D341Med (cell line): ENCODE measurements around the gene KLHL42.
"Not testable (repeated sequence)": the region's sequence is repeated elsewhere in the genome, so short reads cannot be mapped to it uniquely, and the experiment has no call there.

Source experiments
- DNase-seq: peaks from one replicate; pipeline ENCODE4 v3.0.0; 2012; ENCODE audit warnings: low spot score

The KLHL42 gene, protein sequence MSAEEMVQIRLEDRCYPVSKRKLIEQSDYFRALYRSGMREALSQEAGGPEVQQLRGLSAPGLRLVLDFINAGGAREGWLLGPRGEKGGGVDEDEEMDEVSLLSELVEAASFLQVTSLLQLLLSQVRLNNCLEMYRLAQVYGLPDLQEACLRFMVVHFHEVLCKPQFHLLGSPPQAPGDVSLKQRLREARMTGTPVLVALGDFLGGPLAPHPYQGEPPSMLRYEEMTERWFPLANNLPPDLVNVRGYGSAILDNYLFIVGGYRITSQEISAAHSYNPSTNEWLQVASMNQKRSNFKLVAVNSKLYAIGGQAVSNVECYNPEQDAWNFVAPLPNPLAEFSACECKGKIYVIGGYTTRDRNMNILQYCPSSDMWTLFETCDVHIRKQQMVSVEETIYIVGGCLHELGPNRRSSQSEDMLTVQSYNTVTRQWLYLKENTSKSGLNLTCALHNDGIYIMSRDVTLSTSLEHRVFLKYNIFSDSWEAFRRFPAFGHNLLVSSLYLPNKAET

GRCh38 chr12:27779920-27780611 is at the start of gene KLHL42, which contains the start of gene MANSC4:
KLHL42 (plus strand) TSS chr12:27780233; CDS start chr12:27780331, 98 bp downstream.
MANSC4 (minus strand) TSS chr12:27780236; CDS start chr12:27771276, 8,960 bp downstream.
- DNase-seq: peak; percentile 90

- peak; percentile 48 for DNase-seq
Observed at GRCh38 chr12:27732281-27732680, 47.8 kb upstream of the KLHL42 start.

DNA sequence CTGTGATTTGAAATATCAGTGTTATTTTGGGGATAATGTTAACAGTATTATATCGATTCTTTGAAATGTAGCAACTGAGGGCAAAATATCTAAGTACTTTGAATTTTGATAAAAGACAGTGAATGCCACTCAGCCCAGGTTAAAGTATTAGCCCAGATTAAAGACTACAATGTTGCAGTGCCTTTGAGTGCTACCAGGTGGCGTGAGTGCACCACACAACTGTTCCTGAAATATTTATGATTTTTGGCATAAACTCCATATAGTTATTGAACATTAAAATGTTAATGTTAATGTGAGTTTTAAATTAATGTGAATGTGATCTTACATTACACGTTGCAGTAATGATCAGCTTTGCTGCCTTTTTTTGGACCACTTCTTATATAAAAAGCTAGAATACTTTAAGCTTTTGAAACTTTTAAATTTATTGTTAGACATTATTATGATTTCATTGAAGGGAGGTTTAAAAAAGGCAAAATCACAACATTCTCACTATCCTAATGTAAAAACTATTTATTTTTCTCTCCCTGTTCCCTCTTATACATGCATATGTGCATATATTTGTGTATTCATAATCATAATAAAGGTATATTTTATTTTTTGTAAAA is 46.9 kb upstream of the KLHL42 start:
- peak; percentile 59 for DNase-seq

- no peak for DNase-seq
Observed at GRCh38 chr12:27733791-27734190, 46.2 kb upstream of the KLHL42 start.

DNA sequence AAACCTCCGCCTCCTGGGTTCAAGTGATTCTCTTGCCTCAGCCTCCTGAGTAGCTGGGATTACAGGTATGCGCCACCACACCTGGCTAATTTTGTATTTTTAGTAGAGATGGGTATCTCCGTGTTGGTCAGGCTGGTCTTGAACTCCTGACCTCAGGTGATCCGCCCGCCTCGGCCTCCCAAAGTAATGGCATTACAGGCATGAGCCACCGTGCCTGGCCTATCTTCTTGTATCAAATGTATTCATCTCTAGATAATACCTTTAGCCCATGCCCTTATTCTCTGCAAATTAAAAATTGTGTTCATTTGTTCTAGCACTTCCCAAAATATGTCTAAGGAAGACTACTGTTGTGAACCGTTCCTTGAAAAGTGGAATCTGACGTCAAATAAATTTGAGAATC is 45.7 kb upstream of the KLHL42 start:
- DNase-seq: not testable (repeated sequence)

DNA sequence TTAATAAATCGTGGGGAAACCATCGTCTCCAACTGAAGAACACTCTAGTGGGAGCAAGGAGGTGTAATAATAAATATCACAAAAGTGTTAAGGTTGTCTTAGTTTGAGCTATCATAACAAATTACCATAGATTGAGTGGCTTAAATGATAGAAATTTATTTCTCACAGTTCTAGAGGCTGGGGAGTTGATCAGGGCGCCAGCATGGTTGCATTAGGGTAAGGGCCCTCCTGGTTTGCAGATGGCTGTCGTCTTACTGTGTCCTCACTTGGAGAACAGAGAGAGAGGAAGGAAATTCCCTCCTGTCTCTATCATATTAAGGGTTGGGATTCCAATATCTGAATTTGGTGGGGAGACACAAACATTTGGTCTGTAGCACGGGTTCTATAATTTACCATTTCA is 36.4 kb upstream of the KLHL42 start:
- no peak for DNase-seq

- DNase-seq: not testable (repeated sequence)
Observed at GRCh38 chr12:27745734-27746133, 34.3 kb upstream of the KLHL42 start.

DNA sequence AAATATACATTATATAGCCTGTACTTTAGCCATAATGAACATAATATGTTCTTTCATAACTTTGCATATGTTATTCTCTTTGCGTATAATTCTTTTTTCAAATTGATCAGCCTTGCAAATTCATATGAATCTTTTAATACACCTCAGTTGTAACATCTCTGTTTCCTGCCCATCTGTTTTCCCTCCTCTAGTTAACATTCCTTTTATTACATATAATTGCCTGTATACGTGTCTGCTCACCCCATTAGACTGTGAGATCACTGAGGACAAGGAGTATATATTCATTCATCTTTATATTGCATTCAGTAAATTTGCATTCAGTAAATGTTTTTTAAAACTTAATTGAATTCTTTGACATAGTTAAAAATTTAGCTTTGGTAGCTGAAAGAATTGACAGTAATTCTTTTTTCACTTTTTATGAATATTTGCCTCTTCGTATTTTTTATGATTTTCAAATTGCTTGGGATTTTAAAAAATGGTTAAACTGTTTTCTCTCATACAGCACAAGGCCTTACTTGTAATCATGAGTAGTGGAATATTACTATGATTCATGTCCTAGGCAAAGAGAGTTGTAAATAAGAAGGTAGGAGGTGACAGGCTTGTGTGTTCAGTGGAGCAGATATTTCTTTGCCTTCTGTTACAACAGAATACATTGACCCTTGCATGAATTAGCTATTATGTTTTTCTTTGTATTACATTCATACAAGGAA is 32.8 kb upstream of the KLHL42 start:
- DNase-seq: no peak

- no peak for DNase-seq
Observed at GRCh38 chr12:27751386-27752047, 28.5 kb upstream of the KLHL42 start.

GRCh38 chr12:27754795-27755194 is 25.2 kb upstream of the KLHL42 start:
- DNase-seq: no peak

DNA sequence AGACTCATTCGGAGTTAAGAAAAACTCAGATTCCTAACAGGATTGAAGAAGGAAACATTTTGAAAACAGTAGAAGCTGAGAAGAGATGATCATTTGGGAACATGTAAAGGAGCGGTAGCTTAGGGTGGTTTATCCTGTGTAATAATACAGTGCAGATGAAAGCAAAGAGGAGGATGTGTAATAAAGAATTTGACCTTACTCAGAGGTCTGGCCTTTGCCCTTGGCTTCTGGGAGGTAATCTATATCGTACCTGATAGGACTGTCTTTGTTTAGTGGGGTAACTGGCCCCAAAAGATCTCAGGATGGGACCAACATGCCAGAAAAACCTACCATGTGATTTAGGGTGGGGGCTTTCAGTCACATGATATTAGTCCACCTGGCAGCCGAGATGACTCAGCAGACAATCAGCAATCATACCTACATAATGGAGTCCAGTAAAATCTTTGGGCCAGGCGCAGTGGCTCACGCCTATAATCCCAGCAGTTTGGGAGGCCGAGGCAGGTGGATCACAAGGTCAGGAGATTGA is 23.3 kb upstream of the KLHL42 start:
- DNase-seq: no peak

DNA sequence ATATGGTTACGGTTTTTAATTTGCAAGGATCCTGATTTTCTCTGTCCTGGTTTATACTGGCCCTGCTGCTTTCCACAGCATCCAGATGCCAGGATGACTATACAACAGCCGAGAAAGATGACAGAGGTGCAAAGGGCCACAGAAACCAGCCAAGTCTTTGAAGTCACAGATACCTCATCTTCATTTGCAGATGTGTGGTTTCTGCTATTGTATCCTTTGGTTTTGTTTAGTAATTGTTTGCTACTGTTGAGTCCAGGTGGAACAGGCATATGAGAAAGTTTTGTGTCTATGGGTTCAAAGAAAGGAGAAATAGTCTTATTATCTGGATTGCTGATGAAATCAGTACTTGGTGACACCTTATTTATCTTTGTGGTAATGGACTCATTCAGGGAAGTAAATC is 17.3 kb upstream of the KLHL42 start:
- no peak for DNase-seq

DNA sequence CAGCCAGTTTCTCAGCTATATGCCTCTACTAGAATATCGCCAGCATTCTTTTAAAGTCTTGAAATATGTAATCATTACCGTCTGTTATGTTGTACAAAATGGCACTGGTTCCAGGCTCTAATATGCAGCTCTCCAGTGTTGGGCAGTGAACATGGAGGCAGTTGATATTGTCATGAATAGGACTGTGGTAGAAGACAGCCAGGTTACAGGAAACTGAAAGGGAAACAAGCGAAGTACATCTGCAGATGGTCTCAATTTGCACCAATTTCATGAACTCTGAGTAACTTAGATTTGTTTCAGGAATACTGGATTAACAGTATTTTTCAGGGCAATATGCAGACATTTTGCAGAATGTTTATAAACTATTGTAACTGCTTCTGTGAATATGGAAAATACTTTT is 13.4 kb upstream of the KLHL42 start:
- no peak for DNase-seq

GRCh38 chr12:27769142-27769673 is 10.8 kb upstream of the KLHL42 start:
- no peak for DNase-seq

GRCh38 chr12:27771481-27772327 is 8.3 kb upstream of the KLHL42 start:
- DNase-seq: no peak

- DNase-seq: no peak
Observed at GRCh38 chr12:27772328-27773049, 7.5 kb upstream of the KLHL42 start.

GRCh38 chr12:27777141-27777540 is 2.9 kb upstream of the KLHL42 start:
- no peak for DNase-seq

- no peak for DNase-seq
Observed at GRCh38 chr12:27778206-27778605, 1.8 kb upstream of the KLHL42 start.

GRCh38 chr12:27779416-27779919 is 565 bp upstream of the KLHL42 start:
- DNase-seq: peak; percentile 49
